ENCODE measurements around the gene REG4. TPM values are rescaled to one million over a fixed set of nuclear protein-coding genes. Genes with fewer than 3 reads are reported as not detected.

Gene REG4
- total and polyA plus RNA-seq, 2 experiments from 2014 or later = 106 to 111 TPM

DNA sequence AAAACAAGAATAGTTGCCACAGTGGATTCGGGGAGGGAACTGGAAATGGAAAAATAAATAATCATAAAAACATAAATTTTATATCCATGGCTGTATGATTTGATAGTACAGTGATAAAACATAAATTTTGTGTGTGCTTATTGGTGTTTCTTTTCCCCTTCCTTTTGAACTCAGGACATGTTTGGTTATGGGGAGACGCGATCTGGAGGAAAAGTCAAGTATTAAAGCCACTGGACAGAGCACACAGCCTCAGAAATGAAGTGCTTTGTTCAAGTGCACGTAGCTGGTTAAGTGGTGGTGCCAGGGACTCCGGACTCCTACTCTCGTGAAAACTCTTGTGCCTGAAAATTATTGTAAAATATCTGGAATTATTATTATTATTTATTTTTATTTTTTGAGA, 32.9 kb downstream of the REG4 start:
- no peak for DNase-seq (ENCODE audit: low spot score)
- Histone ChIP-seq H3K27ac (no peak overlapping the region), H3K27me3 (no peaks in the 10 kb centered on the region), H3K4me3 (no peak overlapping the region), H3K4me1 (ENCODE audit: insufficient read depth) (peaks cover 47% of the 10 kb centered on the region), H3K79me2 (no peaks in the 10 kb centered on the region), H3K9me3 (ENCODE audit: low read depth) (no peaks in the 10 kb centered on the region), H3K4me2 (no peak overlapping the region), H2AFZ (no peak overlapping the region), H3K9me2 (replicated peaks; ENCODE audit: insufficient read depth) (no peaks in the 10 kb centered on the region), H4K20me1 (ENCODE audit: insufficient read depth, poor library complexity, severe bottlenecking) (no peaks in the 10 kb centered on the region), H3K36me3 (replicated peaks; ENCODE audit: insufficient read depth, low read depth) (no peaks in the 10 kb centered on the region)
- 93% methylated on average over 6 of the region's 6 CpGs for WGBS (ENCODE audit: low lambda C conversion rate, missing lambda C conversion rate)
- no peak for TF ChIP-seq EZH2 (IDR thresholded peaks at IDR 0.05; ENCODE audit: borderline replicate concordance)
- TF ChIP-seq, protein P1, sequence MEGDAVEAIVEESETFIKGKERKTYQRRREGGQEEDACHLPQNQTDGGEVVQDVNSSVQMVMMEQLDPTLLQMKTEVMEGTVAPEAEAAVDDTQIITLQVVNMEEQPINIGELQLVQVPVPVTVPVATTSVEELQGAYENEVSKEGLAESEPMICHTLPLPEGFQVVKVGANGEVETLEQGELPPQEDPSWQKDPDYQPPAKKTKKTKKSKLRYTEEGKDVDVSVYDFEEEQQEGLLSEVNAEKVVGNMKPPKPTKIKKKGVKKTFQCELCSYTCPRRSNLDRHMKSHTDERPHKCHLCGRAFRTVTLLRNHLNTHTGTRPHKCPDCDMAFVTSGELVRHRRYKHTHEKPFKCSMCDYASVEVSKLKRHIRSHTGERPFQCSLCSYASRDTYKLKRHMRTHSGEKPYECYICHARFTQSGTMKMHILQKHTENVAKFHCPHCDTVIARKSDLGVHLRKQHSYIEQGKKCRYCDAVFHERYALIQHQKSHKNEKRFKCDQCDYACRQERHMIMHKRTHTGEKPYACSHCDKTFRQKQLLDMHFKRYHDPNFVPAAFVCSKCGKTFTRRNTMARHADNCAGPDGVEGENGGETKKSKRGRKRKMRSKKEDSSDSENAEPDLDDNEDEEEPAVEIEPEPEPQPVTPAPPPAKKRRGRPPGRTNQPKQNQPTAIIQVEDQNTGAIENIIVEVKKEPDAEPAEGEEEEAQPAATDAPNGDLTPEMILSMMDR (IDR thresholded peaks at IDR 0.05; ENCODE audit: poor library complexity) = no peak
- TF ChIP-seq EZH2phosphoT487 (IDR thresholded peaks at IDR 0.05; ENCODE audit: low read depth, severe bottlenecking, unreplicated experiment) = no peak

DNA sequence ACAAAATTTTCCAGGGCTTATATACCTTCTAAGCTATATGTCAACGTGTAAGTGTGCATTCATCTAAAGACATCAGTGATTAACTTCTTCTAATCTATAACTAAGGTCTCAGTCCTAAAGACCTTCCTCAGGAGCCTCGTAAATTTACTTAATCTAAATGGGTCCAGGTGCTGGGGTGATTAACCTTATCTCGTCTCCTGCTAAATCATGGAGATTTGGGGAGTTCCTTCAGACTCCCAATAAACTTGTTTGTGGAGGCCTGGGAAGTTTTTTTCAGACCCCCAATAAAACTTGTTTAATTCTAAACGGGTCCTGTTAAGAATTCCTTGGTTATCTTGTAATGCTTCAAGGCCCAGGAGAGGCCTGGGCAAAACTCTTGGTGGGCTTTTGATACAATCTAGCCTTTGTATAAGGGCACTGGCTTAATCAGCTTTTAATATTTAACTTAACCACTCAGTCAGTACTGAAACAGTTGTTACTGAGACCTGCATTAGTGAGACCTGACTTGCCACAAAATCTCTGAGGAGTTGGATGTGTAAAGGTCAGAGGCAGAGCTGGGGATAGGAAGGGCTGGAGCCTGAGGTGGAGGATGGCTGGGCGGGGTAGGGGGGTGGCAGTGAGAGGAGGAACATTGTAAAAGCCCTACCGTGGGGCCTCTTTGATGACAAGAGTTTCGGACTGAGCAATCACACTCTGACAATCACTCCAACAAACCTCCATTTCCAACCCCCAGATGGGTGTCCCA, 36.3 kb downstream of the REG4 start:
- no peaks in the 10 kb centered on the region for H3K79me2 ChIP-seq
- H3K4me3 ChIP-seq = no peak overlapping the region
- H3K4me1 ChIP-seq (ENCODE audit: insufficient read depth) = peaks cover 48% of the 10 kb centered on the region
- no peaks in the 10 kb centered on the region for H3K9me2 ChIP-seq (replicated peaks; ENCODE audit: insufficient read depth)
- no peak overlapping the region for H2AFZ ChIP-seq
- H3K27me3 ChIP-seq = no peaks in the 10 kb centered on the region
- H4K20me1 ChIP-seq (ENCODE audit: insufficient read depth, poor library complexity, severe bottlenecking) = no peaks in the 10 kb centered on the region
- peak overlapping the region; percentile 21 for H3K4me2 ChIP-seq
- WGBS (ENCODE audit: low lambda C conversion rate, missing lambda C conversion rate) = 34% methylated on average over 7 of the region's 7 CpGs
- peak overlapping the region; percentile 84 for H3K27ac ChIP-seq
- H3K9me3 ChIP-seq (ENCODE audit: low read depth) = peaks cover 6% of the 10 kb centered on the region
- peak; percentile 58 for DNase-seq (ENCODE audit: low spot score)
- H3K36me3 ChIP-seq (replicated peaks; ENCODE audit: insufficient read depth, low read depth) = no peaks in the 10 kb centered on the region
- TF ChIP-seq EZH2 (IDR thresholded peaks at IDR 0.05; ENCODE audit: borderline replicate concordance) (no peak), EZH2phosphoT487 (IDR thresholded peaks at IDR 0.05; ENCODE audit: low read depth, severe bottlenecking, unreplicated experiment) (no peak)
- TF ChIP-seq, protein P1 (IDR thresholded peaks at IDR 0.05; ENCODE audit: poor library complexity) = no peak

DNA sequence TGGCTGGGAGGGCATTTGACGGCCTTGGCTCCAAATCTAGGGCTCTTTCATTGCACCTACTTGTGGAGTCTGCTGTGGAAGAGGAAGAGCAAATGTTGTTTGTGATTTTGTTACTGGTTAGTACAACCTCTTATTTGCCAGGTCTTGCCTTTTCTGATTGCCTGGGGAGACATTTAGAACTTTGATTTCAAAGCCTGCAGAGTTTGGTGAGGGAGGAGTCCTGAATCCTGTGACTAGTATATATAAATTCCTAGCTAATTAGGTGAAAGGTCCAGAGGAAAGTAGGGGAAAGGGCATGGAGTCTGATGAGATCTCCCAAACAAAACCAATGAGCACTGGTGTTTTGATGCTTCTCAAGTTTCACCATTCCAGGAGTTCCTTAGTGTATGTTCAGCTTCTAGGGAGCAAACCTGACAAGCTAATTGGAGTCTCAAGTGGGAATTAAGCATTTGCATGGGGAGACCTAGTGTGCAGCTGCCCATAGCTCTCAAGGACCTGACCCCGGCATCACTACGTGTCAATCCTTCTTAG, 37.5 kb downstream of the REG4 start:
- Histone ChIP-seq H3K79me2 (no peaks in the 10 kb centered on the region), H3K27ac (peak overlapping the region; percentile 84), H3K27me3 (no peaks in the 10 kb centered on the region), H3K4me2 (peak overlapping the region; percentile 17), H2AFZ (no peak overlapping the region), H3K4me3 (no peak overlapping the region), H4K20me1 (ENCODE audit: insufficient read depth, poor library complexity, severe bottlenecking) (no peaks in the 10 kb centered on the region), H3K9me3 (ENCODE audit: low read depth) (peaks cover 6% of the 10 kb centered on the region), H3K36me3 (replicated peaks; ENCODE audit: insufficient read depth, low read depth) (no peaks in the 10 kb centered on the region), H3K9me2 (replicated peaks; ENCODE audit: insufficient read depth) (no peaks in the 10 kb centered on the region), H3K4me1 (ENCODE audit: insufficient read depth) (peaks cover 46% of the 10 kb centered on the region)
- 34% methylated on average over 3 of the region's 3 CpGs for WGBS (ENCODE audit: low lambda C conversion rate, missing lambda C conversion rate)
- TF ChIP-seq EZH2phosphoT487 (IDR thresholded peaks at IDR 0.05; ENCODE audit: low read depth, severe bottlenecking, unreplicated experiment) (no peak), EZH2 (IDR thresholded peaks at IDR 0.05; ENCODE audit: borderline replicate concordance) (no peak)
- TF ChIP-seq, protein P1 (IDR thresholded peaks at IDR 0.05; ENCODE audit: poor library complexity) = no peak
- no peak for DNase-seq (ENCODE audit: low spot score)
